Neutrophil (primary cell): Measurements from ENCODE around the gene FBRSL1.

Experiments
- H3K27ac ChIP-seq: fragments of 200-600 bp; sonication (generic); 2 replicates; pipeline ENCODE4 v1.5.1; 2016; ENCODE audit warnings: mild to moderate bottlenecking, moderate library complexity
- H3K27me3 ChIP-seq: fragments of 200-600 bp; sonication (generic); 2 replicates; pipeline ENCODE4 v1.6.0; 2016; ENCODE audit warnings: mild to moderate bottlenecking
- H3K36me3 ChIP-seq: fragments of 200-600 bp; sonication (generic); 2 replicates; pipeline ENCODE4 v1.5.1; 2017
- H3K4me1 ChIP-seq, 2 experiments: fragments of 200-600 bp in 1 of 2; sonication (generic) in 1 of 2; 1 replicate in 1 of 2; 2 replicates in 1 of 2; pipeline versions ENCODE4 v1.5.1 to v1.6.1; 2013 to 2016; ENCODE audit warnings: low read depth in 1 of 2, low read length in 1 of 2, mild to moderate bottlenecking in 1 of 2, moderate library complexity in 1 of 2; ENCODE audit not compliant: control insufficient read depth in 1 of 2, insufficient read depth in 1 of 2
- H3K4me3 ChIP-seq, 2 experiments: fragments of 200-600 bp in 1 of 2; sonication (generic) in 1 of 2; 1 replicate in 1 of 2; 2 replicates in 1 of 2; pipeline ENCODE4 v1.5.1; 2013 to 2016; ENCODE audit warnings: low read depth in 1 of 2, low read length in 1 of 2, mild to moderate bottlenecking in 1 of 2, moderate library complexity in 1 of 2
- H3K9me3 ChIP-seq: fragments of 200-600 bp; sonication (generic); 2 replicates; pipeline ENCODE4 v1.5.1; 2016
- TF ChIP-seq, protein P1 (sequence below): fragments of 200-600 bp; sonication (generic); IDR thresholded peaks from 2 replicates; pipeline ENCODE4 v1.5.1; 2016; ENCODE audit warnings: antibody characterized with exemption

Gene FBRSL1

DNA sequence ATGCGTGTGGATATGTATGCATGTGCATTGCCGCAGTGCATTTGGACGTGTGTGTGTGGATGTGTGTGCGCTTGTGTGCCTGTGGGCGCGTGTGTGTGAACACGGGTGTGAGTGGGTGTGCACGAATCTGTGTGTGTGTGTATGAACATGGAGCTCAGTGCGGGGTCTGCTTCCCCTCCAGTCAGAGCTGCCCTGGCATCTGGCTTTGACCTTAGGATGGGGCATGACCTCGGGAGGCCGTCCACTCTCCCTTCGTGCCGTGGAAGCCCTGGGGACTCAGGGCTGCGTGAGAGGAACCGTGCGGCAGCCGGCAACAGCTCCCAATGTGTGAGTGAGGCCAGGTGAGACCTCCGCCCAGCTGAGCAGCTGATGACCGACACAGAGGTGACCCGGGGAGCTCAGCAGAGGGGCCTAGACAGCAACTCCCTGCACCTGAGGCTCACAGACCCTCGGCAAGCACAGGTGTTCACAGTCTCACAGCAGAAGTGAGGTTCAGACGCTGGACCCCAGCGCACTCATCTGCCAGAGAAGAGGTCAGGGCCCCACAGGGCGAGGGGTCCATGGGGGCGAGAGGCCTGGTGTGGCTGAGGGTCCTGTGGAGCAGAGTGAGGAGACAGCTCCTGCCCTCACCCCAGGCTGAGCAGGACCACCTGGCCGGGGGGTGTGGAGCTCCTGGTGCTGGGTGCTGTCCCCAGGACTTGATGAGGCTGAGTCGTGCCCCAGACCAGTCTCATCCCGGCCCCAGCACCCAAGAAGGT, 33.6 kb upstream of the FBRSL1 start:
- Histone ChIP-seq H3K36me3 (no peaks in the 10 kb centered on the region), H3K4me1 (no peaks in the 10 kb centered on the region), H3K27me3 (peaks cover 18% of the 10 kb centered on the region), H3K27ac (no peak overlapping the region), H3K9me3 (no peaks in the 10 kb centered on the region), H3K4me3 (no peak overlapping the region)
- TF ChIP-seq, protein P1, sequence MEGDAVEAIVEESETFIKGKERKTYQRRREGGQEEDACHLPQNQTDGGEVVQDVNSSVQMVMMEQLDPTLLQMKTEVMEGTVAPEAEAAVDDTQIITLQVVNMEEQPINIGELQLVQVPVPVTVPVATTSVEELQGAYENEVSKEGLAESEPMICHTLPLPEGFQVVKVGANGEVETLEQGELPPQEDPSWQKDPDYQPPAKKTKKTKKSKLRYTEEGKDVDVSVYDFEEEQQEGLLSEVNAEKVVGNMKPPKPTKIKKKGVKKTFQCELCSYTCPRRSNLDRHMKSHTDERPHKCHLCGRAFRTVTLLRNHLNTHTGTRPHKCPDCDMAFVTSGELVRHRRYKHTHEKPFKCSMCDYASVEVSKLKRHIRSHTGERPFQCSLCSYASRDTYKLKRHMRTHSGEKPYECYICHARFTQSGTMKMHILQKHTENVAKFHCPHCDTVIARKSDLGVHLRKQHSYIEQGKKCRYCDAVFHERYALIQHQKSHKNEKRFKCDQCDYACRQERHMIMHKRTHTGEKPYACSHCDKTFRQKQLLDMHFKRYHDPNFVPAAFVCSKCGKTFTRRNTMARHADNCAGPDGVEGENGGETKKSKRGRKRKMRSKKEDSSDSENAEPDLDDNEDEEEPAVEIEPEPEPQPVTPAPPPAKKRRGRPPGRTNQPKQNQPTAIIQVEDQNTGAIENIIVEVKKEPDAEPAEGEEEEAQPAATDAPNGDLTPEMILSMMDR, result no peak

DNA sequence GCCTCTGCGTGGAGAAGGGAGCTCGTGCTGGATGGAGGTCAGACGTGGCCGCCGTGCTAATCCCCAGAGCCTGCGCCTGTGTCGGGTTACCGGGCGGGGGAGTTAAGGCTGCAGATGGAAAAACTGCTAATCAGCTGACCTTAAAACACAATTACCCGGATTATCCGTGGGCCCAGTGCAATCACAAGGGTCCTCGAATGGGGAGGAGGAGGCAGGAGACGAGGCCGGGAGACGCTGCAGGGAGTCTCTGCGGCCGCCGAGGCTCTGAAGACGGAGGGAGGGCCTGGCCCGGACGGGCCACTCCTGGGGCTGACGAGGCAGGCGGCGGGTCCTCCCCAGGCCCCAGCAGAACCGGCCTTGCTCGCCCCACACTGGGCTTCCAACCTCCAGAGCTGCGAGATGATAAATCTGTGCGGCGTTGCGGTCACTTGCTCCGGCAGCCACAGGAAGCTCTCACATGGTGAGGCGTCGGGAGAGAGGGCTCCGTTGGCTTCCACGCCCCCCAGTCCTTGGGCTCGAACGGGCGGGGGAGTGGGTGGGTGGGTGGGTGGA, 32.9 kb upstream of the FBRSL1 start:
- Histone ChIP-seq H3K4me3 (no peak overlapping the region), H3K9me3 (no peaks in the 10 kb centered on the region), H3K27me3 (peaks cover 11% of the 10 kb centered on the region), H3K4me1 (no peaks in the 10 kb centered on the region), H3K27ac (no peak overlapping the region), H3K36me3 (no peaks in the 10 kb centered on the region)
- TF ChIP-seq, protein P1, result no peak

DNA sequence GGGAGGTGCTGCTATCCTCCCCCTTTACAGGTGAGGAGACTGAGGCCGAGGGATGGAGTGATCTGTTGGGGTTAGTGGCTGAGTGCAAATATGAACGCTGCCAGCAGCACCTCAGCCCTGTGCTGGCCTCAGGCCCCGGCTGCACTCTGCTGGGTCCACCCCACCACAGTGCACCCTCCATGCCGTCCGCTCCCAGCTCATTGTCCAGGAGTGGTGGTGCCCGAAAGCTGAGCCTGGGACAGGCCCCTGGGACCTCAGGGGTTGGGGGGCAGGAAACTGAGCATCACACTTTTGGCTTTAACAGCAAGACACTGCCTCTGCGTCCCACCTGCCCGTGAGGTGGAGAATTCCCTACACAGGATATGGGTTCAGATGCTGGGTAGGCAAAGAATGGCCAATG, 31.5 kb upstream of the FBRSL1 start:
- Histone ChIP-seq H3K4me3 (no peak overlapping the region), H3K4me1 (no peaks in the 10 kb centered on the region), H3K9me3 (no peaks in the 10 kb centered on the region), H3K27ac (no peak overlapping the region), H3K36me3 (no peaks in the 10 kb centered on the region), H3K27me3 (no peaks in the 10 kb centered on the region)
- TF ChIP-seq, protein P1, result no peak

DNA sequence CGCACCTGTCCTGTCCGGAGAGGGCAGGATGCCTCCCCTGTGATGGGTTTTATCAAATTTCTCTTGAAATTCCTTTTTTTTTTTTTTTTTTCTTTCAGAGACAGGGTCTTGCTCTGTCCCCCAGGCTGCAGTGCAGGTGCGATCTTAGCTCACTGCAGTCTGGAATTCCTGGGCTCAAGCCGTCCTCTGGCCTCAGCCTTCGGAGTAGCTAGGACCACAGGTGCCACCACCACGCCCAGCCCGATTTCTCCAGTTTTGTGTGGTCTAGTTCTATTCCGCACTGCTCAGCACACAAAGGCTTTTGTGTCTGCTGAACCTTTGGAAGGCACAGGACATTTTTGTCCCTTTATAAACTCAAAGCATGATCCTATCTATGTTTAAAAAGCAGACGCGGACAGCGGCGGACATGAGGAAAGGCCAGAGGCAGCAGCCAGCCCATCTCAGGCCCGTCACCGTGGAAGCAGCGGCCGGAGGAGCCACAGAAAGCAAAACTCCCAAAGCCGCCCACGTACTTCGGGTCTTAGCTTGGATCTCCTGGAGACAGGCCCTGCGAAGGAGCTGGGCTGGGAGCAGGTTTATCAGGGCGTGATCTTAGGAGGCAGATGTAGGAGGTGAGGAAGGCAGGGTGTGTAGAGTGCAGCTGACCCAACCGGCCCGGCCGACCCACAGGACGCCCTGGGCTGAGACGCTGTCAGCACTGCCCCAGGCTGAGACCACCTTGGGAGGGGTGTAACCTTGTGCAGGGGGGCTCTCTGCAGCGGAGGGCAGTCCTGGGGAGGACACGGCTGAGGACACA, 30.9 kb upstream of the FBRSL1 start:
- Histone ChIP-seq H3K4me3 (no peak overlapping the region), H3K27ac (no peak overlapping the region), H3K27me3 (no peaks in the 10 kb centered on the region), H3K36me3 (no peaks in the 10 kb centered on the region), H3K9me3 (no peaks in the 10 kb centered on the region), H3K4me1 (no peaks in the 10 kb centered on the region)
- TF ChIP-seq, protein P1, result no peak

DNA sequence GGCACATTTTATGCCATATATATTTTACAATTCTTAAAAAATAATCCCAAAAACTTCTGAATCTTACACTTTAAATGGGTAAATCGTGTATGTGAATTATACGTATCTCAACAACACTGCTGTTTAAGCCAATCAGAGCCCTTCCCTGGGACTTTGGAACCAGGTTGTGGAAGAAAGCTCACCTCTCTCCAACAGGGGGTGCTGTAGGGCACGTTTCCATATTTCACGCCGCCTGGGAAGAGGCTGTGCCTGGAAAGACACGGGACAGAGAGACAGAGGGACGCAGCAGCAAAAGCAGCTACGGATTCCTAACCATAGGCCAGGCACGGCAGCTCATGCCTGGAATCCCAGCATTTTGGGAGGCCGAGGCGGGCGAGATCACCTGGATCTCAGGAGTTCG, 29.4 kb upstream of the FBRSL1 start:
- H3K9me3 ChIP-seq, result no peaks in the 10 kb centered on the region
- H3K36me3 ChIP-seq, result no peaks in the 10 kb centered on the region
- no peaks in the 10 kb centered on the region for H3K27me3 ChIP-seq
- no peak overlapping the region for H3K4me3 ChIP-seq
- TF ChIP-seq, protein P1, result no peak
- no peaks in the 10 kb centered on the region for H3K4me1 ChIP-seq
- no peak overlapping the region for H3K27ac ChIP-seq
